OCI-LY3 (cell line): ENCODE data around the gene ROR2.

Experiments used
- EZH2phosphoT487 ChIP-seq: fragments of 200-600 bp; shearing (Covaris generic); IDR thresholded peaks from 2 replicates; pipeline ENCODE4 v1.6.1; 2018; ENCODE audit warnings: antibody characterized with exemption, mixed run types, low read depth
- TF ChIP-seq, protein P1 (sequence below): fragments of 200-600, 300-600 bp; sonication (generic); IDR thresholded peaks from 2 replicates; pipeline ENCODE4 v1.5.1; 2014; ENCODE audit warnings: antibody characterized with exemption, low read length, low read depth

DNA sequence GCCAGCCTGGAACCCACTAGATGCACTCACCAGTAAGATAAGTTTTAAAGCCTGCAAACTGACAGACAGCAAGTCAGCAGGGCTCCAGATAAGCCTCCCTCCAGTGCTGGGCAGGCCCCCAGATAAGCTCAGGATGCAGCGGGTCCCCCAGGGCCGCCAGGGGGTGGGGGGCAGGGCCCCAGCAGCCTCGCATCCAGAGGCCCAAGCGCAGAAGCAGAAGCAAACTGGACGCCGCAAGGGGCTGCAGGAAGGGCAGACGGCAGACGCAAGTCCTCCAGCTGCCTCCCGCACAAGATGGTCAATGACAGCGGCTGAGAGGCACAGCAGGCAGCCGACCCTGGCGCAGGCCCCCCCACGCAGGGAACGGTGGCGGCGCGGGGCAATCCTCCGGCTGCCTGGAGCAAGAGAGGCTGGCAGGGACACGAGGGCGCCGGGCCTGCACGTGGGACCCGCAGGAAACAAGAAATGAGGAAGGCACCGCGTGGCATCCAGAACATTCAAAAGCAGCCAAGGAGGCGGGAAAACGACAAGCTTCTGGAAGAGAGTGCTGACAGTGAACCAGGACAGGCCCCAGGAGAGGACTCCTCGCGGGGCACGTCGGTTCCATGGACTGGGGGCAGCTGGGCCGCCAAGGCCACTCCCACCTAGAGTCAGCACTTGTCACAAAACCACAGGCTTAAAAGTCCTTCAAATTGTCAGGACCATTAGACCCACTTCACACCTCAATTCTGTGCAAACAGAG, 49.8 kb downstream of the ROR2 start:
- TF ChIP-seq, protein P1, sequence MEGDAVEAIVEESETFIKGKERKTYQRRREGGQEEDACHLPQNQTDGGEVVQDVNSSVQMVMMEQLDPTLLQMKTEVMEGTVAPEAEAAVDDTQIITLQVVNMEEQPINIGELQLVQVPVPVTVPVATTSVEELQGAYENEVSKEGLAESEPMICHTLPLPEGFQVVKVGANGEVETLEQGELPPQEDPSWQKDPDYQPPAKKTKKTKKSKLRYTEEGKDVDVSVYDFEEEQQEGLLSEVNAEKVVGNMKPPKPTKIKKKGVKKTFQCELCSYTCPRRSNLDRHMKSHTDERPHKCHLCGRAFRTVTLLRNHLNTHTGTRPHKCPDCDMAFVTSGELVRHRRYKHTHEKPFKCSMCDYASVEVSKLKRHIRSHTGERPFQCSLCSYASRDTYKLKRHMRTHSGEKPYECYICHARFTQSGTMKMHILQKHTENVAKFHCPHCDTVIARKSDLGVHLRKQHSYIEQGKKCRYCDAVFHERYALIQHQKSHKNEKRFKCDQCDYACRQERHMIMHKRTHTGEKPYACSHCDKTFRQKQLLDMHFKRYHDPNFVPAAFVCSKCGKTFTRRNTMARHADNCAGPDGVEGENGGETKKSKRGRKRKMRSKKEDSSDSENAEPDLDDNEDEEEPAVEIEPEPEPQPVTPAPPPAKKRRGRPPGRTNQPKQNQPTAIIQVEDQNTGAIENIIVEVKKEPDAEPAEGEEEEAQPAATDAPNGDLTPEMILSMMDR, result no peak
- TF ChIP-seq EZH2phosphoT487, result no peak
